GM19438 (cell line): Measurements from ENCODE around the gene WNT9A.
"Not testable (repeated sequence)": the region's sequence is repeated elsewhere in the genome, so short reads cannot be mapped to it uniquely, and the experiment has no call there.

Experiments
- ATAC-seq: cut with Tn5 transposase; IDR thresholded peaks from one replicate; pipeline ENCODE4 v1.9.1; 2021; ENCODE audit warnings: low read depth; ENCODE audit not compliant: unreplicated experiment

WNT9A gene

DNA sequence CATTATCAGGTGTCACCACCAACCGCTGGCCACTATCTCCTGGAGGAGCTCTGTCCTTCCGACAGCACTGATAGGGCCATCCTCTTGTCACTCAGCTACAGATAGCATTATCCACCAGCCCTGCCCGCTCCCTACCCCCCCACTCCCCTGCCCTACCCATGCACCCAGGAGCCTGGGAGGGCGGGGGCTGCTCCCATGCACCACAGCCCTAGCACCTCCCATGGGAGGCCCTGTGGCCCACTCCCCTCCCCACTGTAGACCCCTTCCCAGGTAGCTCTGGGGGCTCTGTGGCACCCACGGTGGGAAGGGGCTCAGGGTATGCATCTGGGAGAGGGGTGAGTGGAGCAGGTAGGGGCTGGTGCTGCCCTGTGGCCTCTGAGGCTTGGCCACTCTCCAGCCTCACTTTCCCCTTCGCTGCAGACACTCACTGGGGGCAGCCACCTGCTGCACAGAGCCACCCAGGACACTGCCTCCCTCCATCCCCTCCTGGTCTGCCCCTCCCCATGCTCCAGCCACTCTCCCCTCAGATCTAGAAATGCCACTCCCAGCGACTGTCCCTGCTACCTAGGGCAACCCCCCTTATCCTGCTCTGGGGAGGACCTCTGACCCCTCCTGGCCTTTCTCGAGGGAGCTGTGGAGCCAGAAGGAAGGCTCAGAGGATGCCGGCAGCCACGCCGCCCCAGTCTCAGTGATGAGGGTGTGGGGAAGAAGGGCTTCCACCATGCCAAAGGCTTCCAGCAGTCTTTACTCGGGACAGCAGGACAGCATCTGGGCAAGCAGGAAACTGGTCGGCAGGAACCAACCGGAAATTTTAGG is 58.5 kb downstream of the WNT9A start:
- no peak for ATAC-seq

GRCh38 chr1:227888404-227889046 is 59.2 kb downstream of the WNT9A start:
- no peak for ATAC-seq

- no peak for ATAC-seq
Measured at GRCh38 chr1:227887697-227888403, 59.9 kb downstream of the WNT9A start.

- ATAC-seq, result no peak
Measured at GRCh38 chr1:227886993-227887696, 60.6 kb downstream of the WNT9A start.

- ATAC-seq, result no peak
Measured at GRCh38 chr1:227886503-227886961, 61.2 kb downstream of the WNT9A start.

DNA sequence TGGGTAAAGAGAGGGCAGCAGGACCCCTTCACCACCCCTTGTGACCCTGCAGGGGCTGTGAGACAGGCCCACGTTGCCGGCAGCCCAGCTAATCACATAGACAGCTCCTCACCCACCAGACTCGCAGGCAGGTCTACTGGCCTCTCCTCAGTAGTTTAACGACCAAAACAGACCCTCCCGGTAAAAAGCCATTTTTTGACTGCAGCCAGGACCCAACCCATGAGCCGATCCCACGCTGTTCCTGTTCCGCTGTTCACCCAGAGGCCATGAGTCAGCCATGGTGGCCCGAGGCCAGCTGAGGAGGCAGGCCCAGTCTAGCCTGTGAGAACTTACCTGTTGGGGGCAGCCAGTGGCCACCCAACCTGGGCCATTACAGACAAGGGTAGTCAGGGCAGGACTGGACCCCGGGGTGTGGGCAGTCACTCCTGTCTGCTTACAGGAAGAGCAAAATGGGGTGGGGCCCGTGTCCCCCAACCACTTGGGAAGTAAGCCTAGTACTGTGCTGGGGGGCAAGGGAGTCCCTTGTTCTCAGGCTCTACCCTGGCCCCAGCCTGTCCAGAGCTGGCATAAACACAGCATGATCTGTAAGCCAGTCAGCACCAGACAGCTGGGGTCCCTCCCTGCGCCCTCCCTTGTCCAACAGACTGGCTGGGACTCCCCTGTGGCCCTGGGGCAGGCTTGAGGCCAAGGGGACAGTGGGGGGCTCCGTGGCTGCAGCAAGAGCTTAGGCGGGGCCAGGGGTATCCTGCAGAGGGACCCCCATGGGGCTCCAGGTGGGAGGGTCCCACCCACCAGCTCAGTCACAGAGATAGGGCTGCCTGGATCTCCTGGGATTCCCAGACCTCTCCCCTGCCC is 61.9 kb downstream of the WNT9A start:
- no peak for ATAC-seq

GRCh38 chr1:227885135-227885647 is 62.5 kb downstream of the WNT9A start:
- no peak for ATAC-seq

- ATAC-seq, result no peak
Measured at GRCh38 chr1:227884370-227885134, 63.2 kb downstream of the WNT9A start.

GRCh38 chr1:227883641-227884301 is 64.0 kb downstream of the WNT9A start:
- ATAC-seq, result no peak

DNA sequence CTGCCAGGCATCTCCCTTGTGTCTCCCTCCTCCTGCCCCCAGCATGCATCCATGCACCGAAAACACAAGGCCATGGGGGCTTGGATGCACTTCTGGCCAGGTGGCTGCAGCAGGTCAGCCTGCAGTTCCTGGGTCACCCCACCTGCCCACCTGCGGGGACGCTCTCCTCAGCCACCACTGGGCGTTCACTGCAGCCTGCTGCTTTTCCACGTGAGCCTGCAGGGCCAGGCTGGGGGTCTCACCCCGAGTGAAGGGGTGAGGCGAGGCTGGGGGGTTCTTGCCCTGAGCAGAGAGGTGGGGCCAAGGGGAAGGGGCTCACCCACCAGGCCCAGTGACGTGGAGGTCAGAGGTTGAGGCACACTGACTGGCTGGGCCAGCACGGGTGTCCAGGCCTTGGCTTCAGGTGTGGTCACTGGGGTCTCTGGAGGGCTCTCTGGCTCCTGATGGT is 64.6 kb downstream of the WNT9A start:
- ATAC-seq, result no peak

DNA sequence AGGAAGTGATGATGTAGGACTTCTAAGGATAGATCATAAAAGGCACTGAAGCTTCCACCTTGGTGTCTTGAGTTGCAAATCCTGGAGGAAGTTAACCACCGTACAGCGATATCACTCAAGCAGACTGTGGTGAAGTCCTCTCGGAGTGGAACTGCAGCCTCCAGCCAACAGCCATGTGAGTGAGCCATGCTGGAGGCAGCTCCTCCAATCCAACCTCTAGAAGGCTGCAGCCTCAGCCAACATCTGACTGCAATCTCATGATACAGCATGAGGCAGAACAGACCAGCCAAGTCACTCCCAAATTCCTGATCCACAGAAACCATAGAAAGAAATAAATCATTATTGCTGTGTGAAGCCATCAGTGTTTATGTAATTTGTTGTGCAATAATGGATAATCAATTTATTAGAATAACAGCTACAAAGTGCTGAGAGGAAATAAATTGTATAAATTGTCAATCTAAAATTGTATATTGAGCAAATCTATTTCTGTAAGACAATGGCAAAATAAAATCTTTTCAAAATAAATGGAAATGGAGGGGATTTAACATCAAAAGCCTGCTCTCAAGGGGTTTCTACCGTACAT is 67.3 kb downstream of the WNT9A start:
- ATAC-seq, result no peak

DNA sequence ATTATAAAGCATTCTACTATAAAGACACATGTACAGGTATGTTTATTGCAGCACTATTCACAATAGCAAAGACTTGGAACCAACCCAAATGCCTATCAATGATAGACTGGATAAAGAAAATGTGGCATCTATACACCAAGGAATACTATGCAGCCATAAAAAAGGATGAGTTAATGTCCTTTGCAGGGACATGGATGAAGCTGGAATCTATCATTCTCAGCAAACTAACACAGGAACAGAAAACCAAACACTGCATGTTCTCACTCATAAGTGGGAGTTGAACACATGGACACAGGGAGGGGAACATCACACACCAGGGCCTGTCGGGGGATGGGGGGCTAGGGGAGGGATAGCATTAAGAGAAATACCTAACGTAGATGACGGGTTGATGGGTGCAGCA is 69.9 kb downstream of the WNT9A start:
- ATAC-seq, result not testable (repeated sequence)

- ATAC-seq, result not testable (repeated sequence)
Measured at GRCh38 chr1:227871892-227872291, 75.8 kb downstream of the WNT9A start.

DNA sequence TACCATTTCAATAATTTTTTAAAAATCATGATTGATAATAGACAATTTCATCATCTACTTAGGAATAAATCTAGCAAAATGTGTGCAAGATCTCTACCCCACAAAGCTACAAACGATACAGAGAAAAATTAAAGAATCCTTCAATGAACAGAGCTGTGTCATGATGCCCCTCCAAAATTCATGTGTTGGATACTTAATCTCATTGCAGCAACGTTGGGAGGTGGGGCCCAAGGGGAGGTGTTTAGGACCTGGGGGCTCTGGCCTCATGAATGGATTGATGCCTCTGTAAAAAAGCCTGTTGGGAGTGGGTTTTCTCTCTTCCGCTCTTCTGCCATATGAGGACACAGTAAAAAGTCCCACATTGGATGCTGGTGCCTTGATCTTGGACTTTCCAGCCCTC is 77.4 kb downstream of the WNT9A start:
- ATAC-seq, result no peak

- ATAC-seq, result no peak
Measured at GRCh38 chr1:227869851-227870305, 77.9 kb downstream of the WNT9A start.

DNA sequence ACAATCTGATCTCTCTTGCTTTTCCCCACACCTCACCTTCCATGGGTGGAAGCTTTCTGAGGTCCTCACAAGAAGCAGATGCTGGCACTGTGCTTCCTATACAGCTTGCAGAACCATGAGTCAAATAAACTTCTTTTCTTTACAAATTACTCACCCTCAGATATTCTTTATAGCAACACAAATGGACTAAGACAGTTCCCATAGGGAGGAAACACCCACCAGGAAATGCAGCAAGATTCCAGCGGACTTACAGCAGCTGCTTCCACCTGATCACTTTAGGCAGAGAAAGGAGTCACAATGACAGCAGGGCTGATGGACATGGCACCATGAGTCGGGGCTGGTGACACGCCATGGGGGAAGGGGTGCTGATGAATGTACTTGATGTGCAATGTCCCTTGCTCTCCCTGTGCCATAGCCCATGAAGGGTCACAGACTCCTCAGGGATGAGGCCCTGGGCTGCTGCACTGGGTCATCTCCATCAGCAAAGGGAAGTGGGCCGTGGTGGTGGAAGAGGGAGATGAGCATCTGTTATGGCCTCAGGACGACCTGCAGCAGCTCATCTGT is 78.4 kb downstream of the WNT9A start:
- no peak for ATAC-seq
